CD8-positive, alpha-beta memory T cell (primary cell): Measurements from ENCODE around the gene CMTM1. TPM values are rescaled to one million over a fixed set of nuclear protein-coding genes. Genes with fewer than 3 reads are reported as not detected.

Experiments used
- CTCF ChIA-PET: fragments of 350-600 bp; sonication (Branson Sonifier 250); formaldehyde crosslinking; loops from one replicate; lab custom pipeline; 2021; ENCODE audit warnings: antibody characterized with exemption; lab: Charles Lee
- POLR2A ChIA-PET: fragments of 350-600 bp; sonication (Branson Sonifier 250); formaldehyde crosslinking; loops from one replicate; lab custom pipeline; 2021; ENCODE audit warnings: antibody characterized with exemption; lab: Charles Lee
- DNase-seq, 5 donors: peaks; one replicate each; pipeline versions ENCODE4 v3.0.0 to v3.0.0-alpha.2; 2020 to 2022; ENCODE audit warnings: mixed read lengths in 1 of 5
- H3K27ac ChIP-seq: one replicate; pipeline ENCODE4 v1.7.0; 2013; ENCODE audit warnings: low read depth, mild to moderate bottlenecking, low read length, moderate library complexity
- H3K27me3 ChIP-seq: 2 replicates; pipeline ENCODE4 v1.7.0; 2013; ENCODE audit warnings: low read length, mild to moderate bottlenecking; ENCODE audit not compliant: insufficient read depth, poor library complexity, severe bottlenecking
- H3K36me3 ChIP-seq: 2 replicates; pipeline ENCODE4 v1.7.0; 2013; ENCODE audit warnings: mild to moderate bottlenecking, low read length, moderate library complexity; ENCODE audit not compliant: insufficient read depth
- H3K4me1 ChIP-seq: 2 replicates; pipeline ENCODE4 v1.7.0; 2013; ENCODE audit warnings: mild to moderate bottlenecking, low read length, moderate library complexity; ENCODE audit not compliant: insufficient read depth
- H3K4me3 ChIP-seq: 2 replicates; pipeline ENCODE4 v1.7.0; 2013; ENCODE audit warnings: mild to moderate bottlenecking, low read length
- H3K9me3 ChIP-seq: 2 replicates; pipeline ENCODE4 v1.7.0; 2013; ENCODE audit warnings: mild to moderate bottlenecking, low read length
- H3K27ac Mint-ChIP-seq, 8 donors: one replicate each; pipeline ENCODE4 v1.8.0; 2020 to 2021; ENCODE audit warnings: mixed read lengths in 8 of 8, mild to moderate bottlenecking in 6 of 8, inconsistent platforms in 3 of 8, moderate library complexity in 3 of 8
- H3K27me3 Mint-ChIP-seq, 2 donors: one replicate each; pipeline ENCODE4 v1.8.0; 2020 to 2021; ENCODE audit warnings: mixed read lengths in 2 of 2, mild to moderate bottlenecking in 1 of 2, moderate library complexity in 1 of 2
- H3K36me3 Mint-ChIP-seq, 3 donors: one replicate each; pipeline ENCODE4 v1.8.0; 2020 to 2021; ENCODE audit warnings: mixed read lengths in 3 of 3, inconsistent platforms in 1 of 3, mild to moderate bottlenecking in 1 of 3
- H3K4me1 Mint-ChIP-seq, 3 donors: one replicate each; pipeline ENCODE4 v1.8.0; 2020 to 2021; ENCODE audit warnings: mixed read lengths in 3 of 3, inconsistent platforms in 1 of 3, mild to moderate bottlenecking in 1 of 3
- H3K4me3 Mint-ChIP-seq, 7 donors: one replicate each; pipeline ENCODE4 v1.8.0; 2020 to 2021; ENCODE audit warnings: mixed read lengths in 7 of 7, mild to moderate bottlenecking in 6 of 7, moderate library complexity in 4 of 7, inconsistent platforms in 2 of 7
- H3K9me3 Mint-ChIP-seq, 5 donors: one replicate each; pipeline ENCODE4 v1.8.0; 2020 to 2022; ENCODE audit warnings: mixed read lengths in 5 of 5, mild to moderate bottlenecking in 3 of 5, moderate library complexity in 2 of 5, inconsistent platforms in 1 of 5
- polyA plus RNA-seq: library from polyadenylated mRNA; unstranded; fragments of 300-500 nt; fragmentation: Illumina TruSeq; gene quantifications from one replicate; pipeline ENCODE4 v1.2.3, GENCODE V29; 2021
- total RNA-seq, 2 experiments: library from RNA; stranded (reverse); gene quantifications; one replicate each; pipeline ENCODE4 v1.2.3, GENCODE V29; 2021

CMTM1 gene
- total and polyA plus RNA-seq, 3 experiments from 2014 or later, result 1.2 to 8.6 (median 8.2) TPM

- no peaks in the 10 kb centered on the region for H3K9me3 Mint-ChIP-seq
- H3K27me3 Mint-ChIP-seq, result no peaks in the 10 kb centered on the region
- H3K36me3 ChIP-seq, result no peaks in the 10 kb centered on the region
- peak overlapping the region in 3 of 8 donors; percentile 0 to 72 (median 4) for H3K27ac Mint-ChIP-seq
- no peak overlapping the region for H3K27ac ChIP-seq
- H3K36me3 Mint-ChIP-seq, result peaks cover 0 to 7% (median 0%) of the 10 kb centered on the region in 3 donors
- no peaks in the 10 kb centered on the region for H3K9me3 ChIP-seq
- peaks cover 11 to 28% (median 20%) of the 10 kb centered on the region in 3 donors for H3K4me1 Mint-ChIP-seq
- no peak for DNase-seq
- POLR2A ChIA-PET, result no interaction called here
- H3K27me3 ChIP-seq, result no peaks in the 10 kb centered on the region
- no peak overlapping the region for H3K4me3 Mint-ChIP-seq
- CTCF ChIA-PET, result no interaction called here
- no peaks in the 10 kb centered on the region for H3K4me1 ChIP-seq
- H3K4me3 ChIP-seq, result no peak overlapping the region
Measured at GRCh38 chr16:66541388-66542355, 24.6 kb upstream of the CMTM1 start.

GRCh38 chr16:66542396-66542795 lies 23.8 kb upstream of the CMTM1 start:
- ChIA-PET POLR2A (no interaction called here), CTCF (no interaction called here)
- Mint-ChIP-seq H3K27me3 (no peaks in the 10 kb centered on the region), H3K9me3 (no peaks in the 10 kb centered on the region), H3K36me3 (peaks cover 0 to 6% (median 0%) of the 10 kb centered on the region in 3 donors), H3K27ac (peak overlapping the region in 2 of 8 donors; percentile 0 to 66), H3K4me1 (peaks cover 16 to 35% (median 25%) of the 10 kb centered on the region in 3 donors), H3K4me3 (no peak overlapping the region)
- Histone ChIP-seq H3K27me3 (no peaks in the 10 kb centered on the region), H3K27ac (no peak overlapping the region), H3K36me3 (no peaks in the 10 kb centered on the region), H3K4me1 (no peaks in the 10 kb centered on the region), H3K9me3 (no peaks in the 10 kb centered on the region), H3K4me3 (no peak overlapping the region)
- DNase-seq, result no peak

- peaks cover 5% of the 10 kb centered on the region for H3K4me1 ChIP-seq
- no peak overlapping the region for H3K4me3 Mint-ChIP-seq
- H3K4me3 ChIP-seq, result no peak overlapping the region
- peaks cover 0 to 4% (median 0%) of the 10 kb centered on the region in 3 donors for H3K36me3 Mint-ChIP-seq
- H3K36me3 ChIP-seq, result no peaks in the 10 kb centered on the region
- H3K27ac Mint-ChIP-seq, result peak overlapping the region in 3 of 8 donors; percentile 20 to 46 (median 21)
- no peak for DNase-seq
- H3K9me3 Mint-ChIP-seq, result no peaks in the 10 kb centered on the region
- no peaks in the 10 kb centered on the region for H3K9me3 ChIP-seq
- no peaks in the 10 kb centered on the region for H3K27me3 Mint-ChIP-seq
- CTCF ChIA-PET, result interaction anchor here (1.0 kb wide), 1 partner anchor 26 kb away, joined by 3 read pairs; no protein-coding TSS in a partner anchor
- peaks cover 26 to 46% (median 36%) of the 10 kb centered on the region in 3 donors for H3K4me1 Mint-ChIP-seq
- POLR2A ChIA-PET, result interaction anchor here (1.1 kb wide), 1 partner anchor 9 kb away, joined by 3 read pairs; the partner anchor contains the start of gene CKLF
- no peak overlapping the region for H3K27ac ChIP-seq
- no peaks in the 10 kb centered on the region for H3K27me3 ChIP-seq
Measured at GRCh38 chr16:66543541-66543940, 22.7 kb upstream of the CMTM1 start.

GRCh38 chr16:66544016-66544757 lies 22.1 kb upstream of the CMTM1 start:
- Mint-ChIP-seq H3K4me1 (peaks cover 31 to 49% (median 39%) of the 10 kb centered on the region in 3 donors), H3K4me3 (no peak overlapping the region), H3K36me3 (peaks cover 0 to 4% (median 0%) of the 10 kb centered on the region in 3 donors), H3K9me3 (no peaks in the 10 kb centered on the region), H3K27ac (peak overlapping the region in 4 of 8 donors; percentile 21 to 46 (median 38)), H3K27me3 (no peaks in the 10 kb centered on the region)
- Histone ChIP-seq H3K27ac (no peak overlapping the region), H3K36me3 (no peaks in the 10 kb centered on the region), H3K27me3 (no peaks in the 10 kb centered on the region), H3K9me3 (no peaks in the 10 kb centered on the region), H3K4me1 (peaks cover 11% of the 10 kb centered on the region), H3K4me3 (no peak overlapping the region)
- DNase-seq, result no peak
- ChIA-PET CTCF (interaction anchor here (1.0 kb wide), 1 partner anchor 27 kb away, joined by 3 read pairs; no protein-coding TSS in a partner anchor), POLR2A (interaction anchor here (1.1 kb wide), 1 partner anchor 8 kb away, joined by 3 read pairs; the partner anchor contains the start of gene CKLF)

GRCh38 chr16:66547101-66547989 lies 18.9 kb upstream of the CMTM1 start:
- DNase-seq, result no peak
- ChIA-PET CTCF (interaction anchor here (1.2 to 2.7 kb wide), 10 partner anchors 16 to 140 kb away, joined by 3 to 12 read pairs (median 5); partner anchors contain the start of gene CMTM2), POLR2A (interaction anchor here (0.6 to 1.3 kb wide), 2 partner anchors 11 to 26 kb away, joined by 4 to 6 read pairs; no protein-coding TSS in a partner anchor)
- Histone ChIP-seq H3K9me3 (no peaks in the 10 kb centered on the region), H3K4me1 (peaks cover 39% of the 10 kb centered on the region), H3K27ac (no peak overlapping the region), H3K4me3 (no peak overlapping the region), H3K27me3 (no peaks in the 10 kb centered on the region), H3K36me3 (no peaks in the 10 kb centered on the region)
- Mint-ChIP-seq H3K4me3 (peak overlapping the region in 4 of 7 donors; percentile 1 to 86 (median 44)), H3K4me1 (peaks cover 42 to 54% (median 48%) of the 10 kb centered on the region in 3 donors), H3K9me3 (no peaks in the 10 kb centered on the region), H3K27ac (peak overlapping the region; percentile 44 to 92 (median 82)), H3K36me3 (peaks cover 0 to 2% (median 0%) of the 10 kb centered on the region in 3 donors), H3K27me3 (peaks cover 0 to 1% of the 10 kb centered on the region in 2 donors)

GRCh38 chr16:66548068-66548467 lies 18.2 kb upstream of the CMTM1 start:
- H3K4me3 Mint-ChIP-seq, result peak overlapping the region in 6 of 7 donors; percentile 70 to 86 (median 78)
- Histone ChIP-seq H3K36me3 (no peaks in the 10 kb centered on the region), H3K9me3 (no peaks in the 10 kb centered on the region), H3K27ac (no peak overlapping the region), H3K4me3 (no peak overlapping the region), H3K27me3 (no peaks in the 10 kb centered on the region), H3K4me1 (peaks cover 39% of the 10 kb centered on the region)
- H3K4me1 Mint-ChIP-seq, result peaks cover 45 to 61% (median 52%) of the 10 kb centered on the region in 3 donors
- H3K36me3 Mint-ChIP-seq, result peaks cover 0 to 7% (median 0%) of the 10 kb centered on the region in 3 donors
- H3K27ac Mint-ChIP-seq, result peak overlapping the region; percentile 77 to 98 (median 90)
- no peak for DNase-seq
- no peaks in the 10 kb centered on the region for H3K9me3 Mint-ChIP-seq
- CTCF ChIA-PET, result interaction anchor here (0.8 to 2.7 kb wide), 9 partner anchors 15 to 142 kb away, joined by 3 to 12 read pairs (median 5); no protein-coding TSS in a partner anchor
- POLR2A ChIA-PET, result interaction anchor here (0.6 to 1.3 kb wide), 3 partner anchors 12 to 27 kb away, joined by 3 to 6 read pairs (median 4); no protein-coding TSS in a partner anchor
- H3K27me3 Mint-ChIP-seq, result peaks cover 0 to 5% of the 10 kb centered on the region in 2 donors
